Breast epithelium (tissue), 3 donors: Measurements from ENCODE around the gene PRDX1.

Source experiments
- CTCF ChIP-seq, 3 donors: fragments of 450-650 bp; IDR thresholded peaks; one replicate each; pipeline ENCODE4 v1.5.1; 2016 to 2017; ENCODE audit warnings: antibody characterized with exemption in 3 of 3, mild to moderate bottlenecking in 3 of 3, moderate library complexity in 3 of 3
- POLR2A ChIP-seq: fragments of 450-650 bp; IDR thresholded peaks from one replicate; pipeline ENCODE4 v1.6.1; 2016; ENCODE audit warnings: antibody characterized with exemption, mild to moderate bottlenecking, moderate library complexity
- POLR2AphosphoS5 ChIP-seq, 3 donors: sonication (generic); formaldehyde crosslinking; IDR thresholded peaks; one replicate each; pipeline ENCODE4 v1.6.1; 2017; ENCODE audit warnings: antibody characterized with exemption in 3 of 3

- peak; percentile 37 to 57 (median 43) for TF ChIP-seq CTCF (IDR thresholded peaks at IDR 0.05)
- TF ChIP-seq POLR2AphosphoS5 (IDR thresholded peaks at IDR 0.05) = peak; percentile 81 to 86 (median 83)
- TF ChIP-seq POLR2A = peak; percentile 50
Observed at GRCh38 chr1:45490626-45491486, 30.8 kb downstream of the PRDX1 start, which contains the start of gene TESK2.
